ENCODE results near the gene LZTR1.

GRCh38 chr22:20949698-20950183 lies 32.4 kb upstream of the LZTR1 start:
- TF ChIP-seq POLR2A (IDR thresholded peaks at IDR 0.05; ENCODE audit: low read depth, low read length) = no peak
- TF ChIP-seq TAF1 (IDR thresholded peaks at IDR 0.05; ENCODE audit: low read depth, low read length) = no peak
- no peak for TF ChIP-seq POLR2AphosphoS5 (IDR thresholded peaks at IDR 0.05; ENCODE audit: low read depth, low read length)
- TF ChIP-seq SPI1 (IDR thresholded peaks at IDR 0.05; ENCODE audit: low read depth, low read length) = no peak

Measured in GM12891 (cell line).